ENCODE results near the gene GID8.

The GID8 gene

GRCh38 chr20:62923669-62924441 is 14.1 kb upstream of the GID8 start:
- no peak for DNase-seq

- no peak for DNase-seq
Observed at GRCh38 chr20:62924442-62925075, 13.4 kb upstream of the GID8 start.

GRCh38 chr20:62925076-62925419 is 12.9 kb upstream of the GID8 start:
- no peak for DNase-seq

GRCh38 chr20:62925420-62926228 is 12.3 kb upstream of the GID8 start:
- peak; percentile 21 to 31 for DNase-seq

GRCh38 chr20:62926229-62927127 is 11.5 kb upstream of the GID8 start, which contains the start of gene DIDO1:
Gene DIDO1 (minus strand): TSS chr20:62926505.
- DNase-seq = peak; percentile 78 to 82

- DNase-seq = no peak
Observed at GRCh38 chr20:62927128-62927705, 10.7 kb upstream of the GID8 start.

- DNase-seq = no peak
Observed at GRCh38 chr20:62928246-62928939, 9.6 kb upstream of the GID8 start.

- peak; percentile 23 to 35 for DNase-seq
Observed at GRCh38 chr20:62929051-62929538, 8.9 kb upstream of the GID8 start.

GRCh38 chr20:62931464-62931863 is 6.5 kb upstream of the GID8 start:
- DNase-seq = no peak

GRCh38 chr20:62933966-62934365 is 4.0 kb upstream of the GID8 start:
- DNase-seq = no peak

- DNase-seq = no peak
Observed at GRCh38 chr20:62935204-62935967, 2.6 kb upstream of the GID8 start.

GRCh38 chr20:62935968-62936585 is 1.9 kb upstream of the GID8 start:
- no peak for DNase-seq

GRCh38 chr20:62937268-62938104 is 461 bp upstream of the GID8 start:
- peak; percentile 95 to 97 for DNase-seq

GRCh38 chr20:62940875-62941274 is 2.9 kb downstream of the GID8 start:
- DNase-seq = no peak

- DNase-seq = no peak
Observed at GRCh38 chr20:62941792-62942191, 3.8 kb downstream of the GID8 start.

- DNase-seq = no peak
Observed at GRCh38 chr20:62942456-62942855, 4.5 kb downstream of the GID8 start.

GRCh38 chr20:62943396-62943795 is 5.4 kb downstream of the GID8 start:
- DNase-seq = no peak

- DNase-seq = no peak
Observed at GRCh38 chr20:62944184-62944583, 6.2 kb downstream of the GID8 start.

GRCh38 chr20:62944746-62945145 is 6.8 kb downstream of the GID8 start:
- no peak for DNase-seq
